Activated CD8-positive, alpha-beta memory T cell treated with anti-CD3 and anti-CD28 coated beads, Interleukin-2, amount 50 U/mL, for 48 hours (primary cell): ENCODE measurements around the gene C1QB.

Experiments used
- DNase-seq: peaks from one replicate; pipeline ENCODE4 v3.0.0-alpha.2; 2020

The C1QB gene

GRCh38 chr1:22652881-22653316, at the start of gene C1QB:
C1QB (plus strand) TSS chr1:22653236; CDS start chr1:22659463, 6,227 bp downstream.
- no peak for DNase-seq

GRCh38 chr1:22606161-22606560, 46.9 kb upstream of the C1QB start:
- DNase-seq = no peak

GRCh38 chr1:22607154-22607553, 45.9 kb upstream of the C1QB start:
- DNase-seq = no peak

- DNase-seq = no peak
Measured at GRCh38 chr1:22608361-22608760, 44.7 kb upstream of the C1QB start.

GRCh38 chr1:22609291-22609690, 43.7 kb upstream of the C1QB start:
- DNase-seq = no peak

- DNase-seq = peak; percentile 58
Measured at GRCh38 chr1:22611530-22611947, 41.5 kb upstream of the C1QB start.

- no peak for DNase-seq
Measured at GRCh38 chr1:22612671-22613571, 40.1 kb upstream of the C1QB start.

- DNase-seq = no peak
Measured at GRCh38 chr1:22613572-22613918, 39.5 kb upstream of the C1QB start.

- no peak for DNase-seq
Measured at GRCh38 chr1:22613951-22614350, 39.1 kb upstream of the C1QB start.

- DNase-seq = no peak
Measured at GRCh38 chr1:22615886-22616285, 37.1 kb upstream of the C1QB start.

GRCh38 chr1:22616571-22616970, 36.5 kb upstream of the C1QB start:
- DNase-seq = no peak

GRCh38 chr1:22618056-22618455, 35.0 kb upstream of the C1QB start:
- no peak for DNase-seq

- no peak for DNase-seq
Measured at GRCh38 chr1:22619252-22619651, 33.8 kb upstream of the C1QB start.

GRCh38 chr1:22619798-22620197, 33.2 kb upstream of the C1QB start:
- no peak for DNase-seq

- DNase-seq = no peak
Measured at GRCh38 chr1:22621761-22622160, 31.3 kb upstream of the C1QB start.

GRCh38 chr1:22625262-22625925, 27.6 kb upstream of the C1QB start:
- DNase-seq = no peak

GRCh38 chr1:22626237-22627157, 26.5 kb upstream of the C1QB start:
- no peak for DNase-seq

GRCh38 chr1:22627331-22627730, 25.7 kb upstream of the C1QB start:
- no peak for DNase-seq

- DNase-seq = no peak
Measured at GRCh38 chr1:22628698-22629444, 24.2 kb upstream of the C1QB start.

GRCh38 chr1:22629886-22630285, 23.1 kb upstream of the C1QB start:
- no peak for DNase-seq

- DNase-seq = no peak
Measured at GRCh38 chr1:22633697-22634463, 19.2 kb upstream of the C1QB start.

GRCh38 chr1:22635436-22635835, 17.6 kb upstream of the C1QB start:
- no peak for DNase-seq
